Endothelial cell of umbilical vein (primary cell): ENCODE measurements around the gene HIP1R. TPM values are rescaled to one million over a fixed set of nuclear protein-coding genes. Genes with fewer than 3 reads are reported as not detected.
A peak's percentile ranks its signal among the peaks of the same experiment; 100 is the strongest.

Experiments
- BruUV-seq: library from RNA; stranded (reverse); fragments of 400-500 nt; replicated peaks from 2 replicates; lab custom pipeline; 2021; lab: Mats Ljungman, UMichigan
- CTCF ChIA-PET: fragments of 300-600, 350-600 bp; sonication (Branson Sonifier 250); formaldehyde crosslinking; loops from one replicate; lab custom pipeline; 2021; ENCODE audit warnings: antibody characterized with exemption, inconsistent platforms; lab: Charles Lee
- POLR2A ChIA-PET: fragments of 300-600, 350-600 bp; sonication (Branson Sonifier 250); formaldehyde crosslinking; loops from one replicate; lab custom pipeline; 2021; ENCODE audit warnings: antibody characterized with exemption, inconsistent platforms; lab: Charles Lee
- DNase-seq: peaks from one replicate; pipeline ENCODE4 v3.0.0-alpha.2; 2011; ENCODE audit warnings: low read depth, low spot score
- FAIRE-seq: peaks from 2 replicates; lab custom pipeline; 2011; peaks lifted over from hg19 to GRCh38; lab: Jason Lieb, UNC
- H2AFZ ChIP-seq: 2 replicates; pipeline ENCODE4 v1.6.0; 2012; ENCODE audit warnings: low read depth, low read length, control low read depth, inconsistent platforms
- H3K27ac ChIP-seq: 2 replicates; pipeline ENCODE4 v1.5.1; 2011; ENCODE audit warnings: low read depth, mild to moderate bottlenecking, control low read depth, low read length, moderate library complexity; ENCODE audit not compliant: insufficient read depth
- H3K27me3 ChIP-seq, 2 experiments: 2 replicates each; pipeline versions ENCODE4 v1.6.0 to v1.6.1; 2011; ENCODE audit warnings: low read length in 2 of 2, mixed read lengths in 1 of 2; ENCODE audit not compliant: control insufficient read depth in 2 of 2, insufficient read depth in 2 of 2
- H3K36me3 ChIP-seq, 2 experiments: 2 replicates in 1 of 2; 3 replicates in 1 of 2; pipeline ENCODE4 v1.5.1; 2011; ENCODE audit warnings: low read length in 2 of 2, mild to moderate bottlenecking in 1 of 2, moderate library complexity in 1 of 2; ENCODE audit not compliant: control insufficient read depth in 2 of 2, insufficient read depth in 2 of 2; ENCODE audit errors: extremely low read depth in 1 of 2
- H3K4me1 ChIP-seq: 3 replicates; pipeline ENCODE4 v1.5.1; 2011; ENCODE audit warnings: mild to moderate bottlenecking, low read length; ENCODE audit not compliant: control insufficient read depth, insufficient read depth; ENCODE audit errors: extremely low read depth
- H3K4me2 ChIP-seq: 2 replicates; pipeline ENCODE4 v1.6.1; 2011; ENCODE audit warnings: low read length, control low read depth, mixed read lengths; ENCODE audit not compliant: insufficient read depth
- H3K4me3 ChIP-seq, 3 experiments: fragments of 200-600 bp in 1 of 3; sonication (generic), shearing (Covaris generic) in 1 of 3; replicated peaks in 1 of 3; 2 replicates each; pipeline ENCODE4 v1.5.1; 2011 to 2016; ENCODE audit warnings: control low read depth in 3 of 3, low read length in 3 of 3, mild to moderate bottlenecking in 2 of 3, inconsistent platforms in 1 of 3, low read depth in 1 of 3, moderate library complexity in 1 of 3; ENCODE audit not compliant: insufficient read depth in 1 of 3
- H3K79me2 ChIP-seq: 2 replicates; pipeline ENCODE4 v1.6.0; 2012; ENCODE audit warnings: low read length, inconsistent platforms; ENCODE audit not compliant: control insufficient read depth, insufficient read depth
- H3K9ac ChIP-seq: replicated peaks from 2 replicates; pipeline ENCODE3; 2011; ENCODE audit warnings: low read length, control low read depth; ENCODE audit not compliant: insufficient read depth; ENCODE audit errors: extremely low read depth
- H3K9me1 ChIP-seq: replicated peaks from 3 replicates; pipeline ENCODE4 v1.6.0; 2011; ENCODE audit warnings: mild to moderate bottlenecking, low read length; ENCODE audit not compliant: control insufficient read depth, insufficient read depth; ENCODE audit errors: extremely low read depth
- H3K9me3 ChIP-seq: replicated peaks from 2 replicates; pipeline ENCODE4 v1.5.1; 2012; ENCODE audit warnings: low read length, inconsistent platforms; ENCODE audit not compliant: control insufficient read depth, insufficient read depth
- H4K20me1 ChIP-seq: replicated peaks from 2 replicates; pipeline ENCODE3; 2011; ENCODE audit warnings: mild to moderate bottlenecking, low read length; ENCODE audit not compliant: control insufficient read depth, insufficient read depth; ENCODE audit errors: extremely low read depth
- EZH2 ChIP-seq: IDR thresholded peaks from 2 replicates; pipeline ENCODE4 v1.6.1; 2012; ENCODE audit warnings: borderline replicate concordance, low read depth, mild to moderate bottlenecking, moderate library complexity, low read length, inconsistent platforms; ENCODE audit not compliant: severe bottlenecking
- FOS ChIP-seq: IDR thresholded peaks from 2 replicates; pipeline ENCODE4 v1.6.1; 2011; ENCODE audit warnings: mild to moderate bottlenecking, low read length, moderate library complexity, borderline replicate concordance; ENCODE audit not compliant: insufficient read depth
- GATA2 ChIP-seq: IDR thresholded peaks from 2 replicates; pipeline ENCODE4 v1.7.0; 2011; ENCODE audit warnings: low read depth, mild to moderate bottlenecking, moderate library complexity, mixed read lengths, low read length; ENCODE audit not compliant: insufficient read length, insufficient read depth
- JUN ChIP-seq: IDR thresholded peaks from 2 replicates; pipeline ENCODE4 v1.6.1; 2011; ENCODE audit warnings: borderline replicate concordance, low read depth; ENCODE audit not compliant: insufficient read length, insufficient read depth
- POLR2A ChIP-seq: IDR thresholded peaks from 2 replicates; pipeline ENCODE4 v1.6.1; 2012; ENCODE audit warnings: low read depth, mild to moderate bottlenecking, control low read depth, low read length
- POLR2AphosphoS5 ChIP-seq: IDR thresholded peaks from 2 replicates; pipeline ENCODE4 v1.6.1; 2012; ENCODE audit warnings: low read depth, mild to moderate bottlenecking, control low read depth, low read length, moderate library complexity; ENCODE audit not compliant: insufficient read depth
- dilution Hi-C: fragments of 300-500 bp; cut with MboI; formaldehyde crosslinking; loops from one replicate; pipeline ENCODE4 v1.15.0; 2019; ENCODE audit warnings: low sequenced_read_pairs; ENCODE audit not compliant: extremely low pct_ligation_motif_present
- intact Hi-C: fragments of 100-400 bp; cut with micrococcal nuclease; formaldehyde crosslinking; loops from one replicate; pipeline ENCODE4 v1.10.0; 2022
- polyA plus RNA-seq, 4 experiments: library from polyadenylated mRNA; depleted of rRNA in 3 of 4; stranded (reverse) in 3 of 4; unstranded in 1 of 4; fragments of >200 nt; gene quantifications; 2 replicates each; pipeline versions ENCODE4 v1.2.1 to v1.2.3, GENCODE V29; 2011 to 2012; ENCODE audit warnings: missing spikeins in 1 of 4
- total RNA-seq: library from RNA; stranded (reverse); gene quantifications from 2 replicates; pipeline ENCODE4 v1.2.3, GENCODE V29; 2021
- TF ChIP-seq, protein P1 (sequence below): IDR thresholded peaks from 2 replicates; pipeline ENCODE4 v1.6.1; 2011; ENCODE audit not compliant: insufficient read depth, insufficient read length

HIP1R gene
- total and polyA plus RNA-seq, 2 donors (not counting 3 experiments of a cell fraction or from before 2014, with no cell fraction given), result 111 to 122 TPM

DNA sequence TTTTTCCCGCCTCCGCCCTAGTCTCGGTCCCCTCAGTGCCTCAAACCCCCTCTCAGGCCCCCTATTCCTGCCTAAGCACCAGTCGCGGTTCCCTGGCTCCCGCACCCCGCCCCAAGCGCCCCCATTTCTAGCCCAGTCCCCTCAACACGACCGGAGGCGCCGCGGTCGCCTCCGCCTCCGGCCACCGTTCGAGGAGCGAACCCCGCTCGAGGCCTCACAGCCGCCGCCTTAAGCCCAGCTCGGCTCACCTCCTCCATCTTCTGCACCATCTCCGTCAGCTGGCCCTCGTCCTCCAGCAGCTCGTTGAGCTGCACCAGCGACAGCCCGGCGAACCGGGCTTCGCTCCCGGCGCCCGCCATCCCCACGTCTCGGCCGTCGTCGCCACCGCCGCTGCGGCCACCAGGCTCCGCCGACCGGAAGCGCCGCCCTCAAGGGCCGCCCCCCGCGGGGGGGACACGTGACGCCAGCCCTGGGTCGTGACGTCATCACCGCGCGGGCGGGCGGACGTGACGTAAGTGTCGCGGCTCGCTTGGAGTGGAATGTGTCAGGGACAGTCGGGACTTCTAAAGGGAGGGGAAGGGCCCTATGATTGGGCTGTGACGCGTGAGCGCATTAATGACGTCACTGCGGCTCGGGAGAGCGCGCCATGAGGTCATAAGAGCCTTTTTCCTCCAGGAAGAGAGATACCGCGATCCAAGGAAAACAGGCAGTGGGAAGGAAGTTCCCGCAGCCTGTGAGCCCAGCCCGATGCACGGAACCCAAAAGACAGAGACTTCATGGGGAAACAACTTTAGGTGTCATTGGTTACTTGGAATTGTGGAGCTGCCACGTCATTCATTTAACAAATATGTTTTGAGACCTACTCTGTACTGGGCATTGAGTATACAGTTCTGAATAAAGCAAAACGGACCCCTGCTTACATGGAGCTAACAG, 60.7 kb downstream of the HIP1R start, which contains the start of gene VPS37B:
Gene VPS37B, minus strand, starts transcription at position 421 of the 933 bp plus-strand sequence. Its CDS starts 62 bp downstream, at position 359.
- TSS peak; percentile 47 for BruUV-seq
- Histone ChIP-seq H3K4me1 (peaks cover 32% of the 10 kb centered on the region), H3K9ac (peak within 1 kb of the TSS; percentile 97), H3K9me1 (no peaks in the 10 kb centered on the region), H3K27me3 (no peaks in the 10 kb centered on the region), H3K4me2 (peak within 1 kb of the TSS; percentile 91), H3K9me3 (no peaks in the 10 kb centered on the region), H3K79me2 (peaks cover 46% of the 10 kb centered on the region), H3K4me3 (peak within 1 kb of the TSS; percentile 73 to 90 (median 85)), H3K27ac (peak within 1 kb of the TSS; percentile 75), H4K20me1 (no peaks in the 10 kb centered on the region), H3K36me3 (no peaks in the 10 kb centered on the region), H2AFZ (peak within 1 kb of the TSS; percentile 43)
- dilution Hi-C loops, result no loop called here
- POLR2A ChIA-PET, result no interaction called here
- FAIRE-seq, result peak; percentile 82
- TF ChIP-seq FOS (peak; percentile 45), POLR2A (peak; percentile 87), GATA2 (no peak), JUN (peak; percentile 82), POLR2AphosphoS5 (peak; percentile 94), EZH2 (no peak)
- TF ChIP-seq, protein P1, sequence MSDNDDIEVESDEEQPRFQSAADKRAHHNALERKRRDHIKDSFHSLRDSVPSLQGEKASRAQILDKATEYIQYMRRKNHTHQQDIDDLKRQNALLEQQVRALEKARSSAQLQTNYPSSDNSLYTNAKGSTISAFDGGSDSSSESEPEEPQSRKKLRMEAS, result peak; percentile 82
- CTCF ChIA-PET, result interaction anchor here (0.9 to 1.6 kb wide), 3 partner anchors 11 to 57 kb away, joined by 3 to 4 read pairs (median 4); no protein-coding TSS in a partner anchor
- DNase-seq, result peak; percentile 82
- intact Hi-C loops, result loop anchor here (5.0 kb wide), 1 partner anchor 46 kb away; no protein-coding TSS in a partner anchor
